ENCODE measurements around the gene RGSL1. TPM values are rescaled to one million over a fixed set of nuclear protein-coding genes. Genes with fewer than 3 reads are reported as not detected.
"Not testable (repeated sequence)": the region's sequence is repeated elsewhere in the genome, so short reads cannot be mapped to it uniquely, and the experiment has no call there.

The RGSL1 gene
- total and polyA plus RNA-seq, 7 donors, result not detected

GRCh38 chr1:182507685-182508084, 57.7 kb downstream of the RGSL1 start:
- no peak overlapping the region for H3K27ac ChIP-seq
- intact Hi-C loops (cut with DNase I), result no loop called here
- 11 to 28% (median 19%) methylated on average over 3 of the region's 3 CpGs for WGBS, 3 donors
- DNase-seq (no peak), ATAC-seq (no peak)
- no peaks in the 10 kb centered on the region for H3K4me1 ChIP-seq
- H3K36me3 ChIP-seq (ENCODE audit: insufficient read depth in 1 of 2, low read depth in 1 of 2), result no peaks in the 10 kb centered on the region
- no peaks in the 10 kb centered on the region for H3K27me3 ChIP-seq (ENCODE audit: insufficient read depth in 3 of 3, low read length in 2 of 3)
- no peaks in the 10 kb centered on the region for H3K9me3 ChIP-seq
- no peak overlapping the region for H3K4me3 ChIP-seq
- TF ChIP-seq CTCF (IDR thresholded peaks at IDR 0.05), result no peak

GRCh38 chr1:182515556-182515955, 65.6 kb downstream of the RGSL1 start:
- no peaks in the 10 kb centered on the region for H3K4me1 ChIP-seq
- no peak overlapping the region for H3K27ac ChIP-seq
- TF ChIP-seq CTCF (IDR thresholded peaks at IDR 0.05), result no peak
- DNase-seq (no peak), ATAC-seq (no peak)
- no peaks in the 10 kb centered on the region for H3K27me3 ChIP-seq (ENCODE audit: insufficient read depth in 3 of 3, low read length in 2 of 3)
- H3K9me3 ChIP-seq, result no peaks in the 10 kb centered on the region
- WGBS, 3 donors, result 78 to 80% (median 79%) methylated on average over 15 to 17 of the region's 17 CpGs
- no peaks in the 10 kb centered on the region for H3K36me3 ChIP-seq (ENCODE audit: insufficient read depth in 1 of 2, low read depth in 1 of 2)
- intact Hi-C loops (cut with DNase I), result no loop called here
- no peak overlapping the region for H3K4me3 ChIP-seq

GRCh38 chr1:182520736-182521135, 70.8 kb downstream of the RGSL1 start:
- H3K36me3 ChIP-seq (ENCODE audit: insufficient read depth in 1 of 2, low read depth in 1 of 2), result no peaks in the 10 kb centered on the region
- no peak for TF ChIP-seq CTCF (IDR thresholded peaks at IDR 0.05)
- no peak overlapping the region for H3K4me3 ChIP-seq
- no peak for DNase-seq
- H3K27ac ChIP-seq, result no peak overlapping the region
- ATAC-seq, result no peak
- H3K27me3 ChIP-seq (ENCODE audit: insufficient read depth in 3 of 3, low read length in 2 of 3), result no peaks in the 10 kb centered on the region
- intact Hi-C loops (cut with DNase I), result no loop called here
- no peaks in the 10 kb centered on the region for H3K4me1 ChIP-seq
- H3K9me3 ChIP-seq, result peaks cover 14% of the 10 kb centered on the region

GRCh38 chr1:182525342-182525741, 75.4 kb downstream of the RGSL1 start:
- Histone ChIP-seq H3K27ac (no peak overlapping the region), H3K36me3 (ENCODE audit: insufficient read depth in 1 of 2, low read depth in 1 of 2) (no peaks in the 10 kb centered on the region), H3K4me1 (no peaks in the 10 kb centered on the region), H3K9me3 (peaks cover 14% of the 10 kb centered on the region), H3K4me3 (no peak overlapping the region), H3K27me3 (ENCODE audit: insufficient read depth in 3 of 3, low read length in 2 of 3) (no peaks in the 10 kb centered on the region)
- no peak for ATAC-seq
- no peak for TF ChIP-seq CTCF (IDR thresholded peaks at IDR 0.05)
- intact Hi-C loops (cut with DNase I), result no loop called here
- DNase-seq, result no peak

- H3K4me1 ChIP-seq, result no peaks in the 10 kb centered on the region
- no peak for DNase-seq
- H3K27ac ChIP-seq, result no peak overlapping the region
- intact Hi-C loops (cut with DNase I), result no loop called here
- no peak for ATAC-seq
- WGBS, 3 donors, result 77 to 89% (median 85%) methylated on average over 2 of the region's 2 CpGs
- peaks cover 14% of the 10 kb centered on the region for H3K9me3 ChIP-seq
- no peak for TF ChIP-seq CTCF (IDR thresholded peaks at IDR 0.05)
- H3K4me3 ChIP-seq, result no peak overlapping the region
- H3K27me3 ChIP-seq (ENCODE audit: insufficient read depth in 3 of 3, low read length in 2 of 3), result peaks cover 0 to 3% (median 2%) of the 10 kb centered on the region in 3 donors
- no peaks in the 10 kb centered on the region for H3K36me3 ChIP-seq (ENCODE audit: insufficient read depth in 1 of 2, low read depth in 1 of 2)
These were observed 77.7 kb downstream of the RGSL1 start for GRCh38 chr1:182527680-182528079.

GRCh38 chr1:182528206-182528605, 78.3 kb downstream of the RGSL1 start:
- H3K4me3 ChIP-seq, result not testable (repeated sequence)

More at GRCh38 chr1:182528206-182528605, 78.3 kb downstream of the RGSL1 start:
- intact Hi-C loops (cut with DNase I); H3K36me3 ChIP-seq (ENCODE audit: insufficient read depth in 1 of 2, low read depth in 1 of 2); DNase-seq; H3K27ac ChIP-seq; H3K27me3 ChIP-seq (ENCODE audit: insufficient read depth in 3 of 3, low read length in 2 of 3); ATAC-seq; H3K4me1 ChIP-seq: not testable (repeated sequence)
- WGBS, 3 donors, result 81 to 90% (median 84%) methylated on average over 5 of the region's 5 CpGs
- peaks cover 14% of the 10 kb centered on the region for H3K9me3 ChIP-seq
